Activated CD4-positive, alpha-beta memory T cell treated with anti-CD3 and anti-CD28 coated beads, Interleukin-2, amount 10 ng/mL, durations not matched to agents 7 days and 5 days (primary cell): ENCODE data around the gene LDLRAD3. TPM values are rescaled to one million over a fixed set of nuclear protein-coding genes. Genes with fewer than 3 reads are reported as not detected.

Source experiments
- CTCF ChIA-PET: fragments of 350-600 bp; sonication (Branson Sonifier 250); formaldehyde crosslinking; loops from one replicate; lab custom pipeline; 2021; ENCODE audit warnings: antibody characterized with exemption, inconsistent platforms; lab: Charles Lee
- POLR2A ChIA-PET: fragments of 350-600 bp; sonication (Branson Sonifier 250); formaldehyde crosslinking; loops from one replicate; lab custom pipeline; 2021; ENCODE audit warnings: antibody characterized with exemption; lab: Charles Lee
- DNase-seq: peaks from one replicate; pipeline ENCODE4 v3.0.0-alpha.2; 2020
- H3K27ac Mint-ChIP-seq: one replicate; pipeline ENCODE4 v1.8.0; 2021; ENCODE audit warnings: mild to moderate bottlenecking, mixed read lengths
- H3K27me3 Mint-ChIP-seq: one replicate; pipeline ENCODE4 v1.8.0; 2021; ENCODE audit warnings: mixed read lengths
- H3K36me3 Mint-ChIP-seq: one replicate; pipeline ENCODE4 v1.8.0; 2021; ENCODE audit warnings: low read depth, mixed read lengths
- H3K4me1 Mint-ChIP-seq: one replicate; pipeline ENCODE4 v1.8.0; 2021; ENCODE audit warnings: mixed read lengths
- H3K4me3 Mint-ChIP-seq: one replicate; pipeline ENCODE4 v1.8.0; 2021; ENCODE audit warnings: mild to moderate bottlenecking, mixed read lengths
- H3K9me3 Mint-ChIP-seq: one replicate; pipeline ENCODE4 v1.8.0; 2021; ENCODE audit warnings: mixed read lengths
- total RNA-seq, 2 experiments: library from RNA; stranded (reverse); gene quantifications; one replicate each; pipeline ENCODE4 v1.2.3, GENCODE V29; 2021

LDLRAD3 gene
- total RNA-seq, 2 experiments from 2014 or later = not detected

DNA sequence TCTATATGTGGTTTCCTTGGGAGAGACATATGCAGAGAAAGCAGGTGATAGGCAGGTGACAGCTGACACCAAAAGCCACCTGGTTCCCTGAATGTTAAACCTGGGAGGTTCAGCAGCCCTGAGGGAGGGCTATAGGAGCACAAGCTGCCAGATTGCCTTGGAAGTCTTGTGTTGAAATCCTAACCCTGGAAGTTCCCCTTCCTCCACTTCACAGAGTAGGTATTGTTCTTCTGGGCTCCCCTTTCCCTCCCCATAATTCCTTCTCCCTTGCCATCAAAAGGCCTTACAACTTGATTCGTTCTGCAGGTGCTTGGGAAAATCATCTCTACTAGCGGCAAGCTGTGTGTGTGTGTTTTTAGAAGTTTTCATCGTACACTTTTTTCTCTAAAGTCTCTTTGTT is 5.4 kb downstream of the LDLRAD3 start:
- ChIA-PET POLR2A (no interaction called here), CTCF (no interaction called here)

DNA sequence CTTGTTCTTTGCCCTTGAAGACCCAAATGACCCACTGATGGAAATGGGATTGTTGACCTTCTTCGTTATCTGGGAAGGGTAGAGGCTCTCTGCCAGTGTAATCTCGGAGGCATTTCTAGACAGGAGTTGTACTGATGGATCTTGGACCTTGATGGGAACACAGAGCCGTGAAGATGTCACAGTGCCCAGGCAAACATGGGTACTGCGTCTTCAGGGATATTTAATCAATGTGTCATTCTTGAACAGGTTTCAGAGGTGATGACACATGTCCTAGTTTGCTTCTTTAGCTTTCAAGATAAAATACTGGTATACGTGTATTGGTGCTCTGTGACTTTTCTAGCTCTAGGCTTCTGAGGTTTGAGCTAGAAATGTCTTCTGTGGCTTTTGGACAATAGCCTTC is 6.2 kb downstream of the LDLRAD3 start:
- Mint-ChIP-seq H3K4me3 (no peak overlapping the region), H3K27me3 (peaks cover 16% of the 10 kb centered on the region), H3K4me1 (no peaks in the 10 kb centered on the region), H3K36me3 (no peaks in the 10 kb centered on the region), H3K9me3 (no peaks in the 10 kb centered on the region), H3K27ac (no peak overlapping the region)
- DNase-seq = no peak
- CTCF ChIA-PET = no interaction called here
- POLR2A ChIA-PET = no interaction called here

More for the DNA sequence above, 5.4 kb downstream of the LDLRAD3 start:
- H3K4me1 Mint-ChIP-seq = peaks cover 2% of the 10 kb centered on the region
- no peaks in the 10 kb centered on the region for H3K36me3 Mint-ChIP-seq
- H3K4me3 Mint-ChIP-seq = no peak overlapping the region
- no peaks in the 10 kb centered on the region for H3K9me3 Mint-ChIP-seq
- no peak for DNase-seq
- no peak overlapping the region for H3K27ac Mint-ChIP-seq
- peaks cover 24% of the 10 kb centered on the region for H3K27me3 Mint-ChIP-seq

DNA sequence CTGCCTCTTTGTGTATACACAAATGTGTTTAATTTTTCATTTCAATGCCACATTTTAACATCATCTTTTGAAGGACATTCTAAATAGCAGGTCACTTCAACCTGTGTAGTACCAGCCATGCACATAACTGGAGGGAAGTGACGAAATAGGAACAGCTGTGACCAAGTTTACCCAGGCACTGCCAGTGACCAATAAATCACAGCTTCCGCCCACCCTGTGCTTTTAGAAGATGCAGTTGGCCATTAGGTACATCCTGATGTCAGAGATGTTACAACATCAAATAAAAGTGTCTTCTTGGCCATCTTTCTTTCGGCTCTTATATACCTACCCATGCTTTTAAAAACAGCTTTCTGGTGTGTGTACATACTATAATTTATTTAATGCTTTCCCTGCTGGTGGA is 7.8 kb downstream of the LDLRAD3 start:
- Mint-ChIP-seq H3K4me1 (no peaks in the 10 kb centered on the region), H3K27ac (no peak overlapping the region), H3K4me3 (no peak overlapping the region), H3K27me3 (peaks cover 3% of the 10 kb centered on the region), H3K9me3 (no peaks in the 10 kb centered on the region), H3K36me3 (no peaks in the 10 kb centered on the region)
- POLR2A ChIA-PET = no interaction called here
- DNase-seq = no peak
- CTCF ChIA-PET = no interaction called here

DNA sequence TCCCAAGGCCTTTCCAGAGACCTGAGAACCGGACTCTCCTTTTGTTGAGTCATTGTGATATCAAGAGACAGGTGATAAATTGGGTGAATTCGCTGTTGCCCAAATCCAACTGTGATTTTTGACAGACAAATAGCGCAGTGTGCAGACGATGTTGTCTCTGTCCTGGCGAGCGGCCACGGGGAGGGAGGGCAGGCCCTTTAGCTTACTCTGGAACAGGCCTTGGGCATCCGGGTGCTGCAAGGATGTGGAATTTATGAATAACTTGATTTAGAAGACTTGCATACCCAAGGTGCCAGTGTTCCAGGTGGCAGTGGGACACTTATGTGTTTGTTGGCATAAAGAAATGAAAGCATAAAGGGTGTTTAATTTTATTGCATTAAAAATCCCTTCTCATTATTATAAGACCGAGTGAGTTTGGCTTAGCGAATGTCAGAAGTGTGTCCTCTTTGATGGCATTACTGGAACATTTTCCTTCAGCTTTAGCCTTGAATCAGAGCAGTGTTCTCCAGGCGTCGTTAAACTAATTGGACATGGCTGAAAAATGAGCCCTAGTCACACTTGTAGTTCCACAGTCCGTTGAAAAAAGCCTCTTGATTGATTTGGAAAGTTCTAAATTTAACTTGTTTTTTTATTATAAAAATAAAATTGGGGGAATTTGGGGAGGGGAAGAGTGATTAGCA is 9.4 kb downstream of the LDLRAD3 start:
- Mint-ChIP-seq H3K36me3 (no peaks in the 10 kb centered on the region), H3K4me3 (no peak overlapping the region), H3K27me3 (peaks cover 3% of the 10 kb centered on the region), H3K9me3 (no peaks in the 10 kb centered on the region), H3K27ac (no peak overlapping the region), H3K4me1 (no peaks in the 10 kb centered on the region)
- ChIA-PET POLR2A (no interaction called here), CTCF (no interaction called here)
- no peak for DNase-seq

DNA sequence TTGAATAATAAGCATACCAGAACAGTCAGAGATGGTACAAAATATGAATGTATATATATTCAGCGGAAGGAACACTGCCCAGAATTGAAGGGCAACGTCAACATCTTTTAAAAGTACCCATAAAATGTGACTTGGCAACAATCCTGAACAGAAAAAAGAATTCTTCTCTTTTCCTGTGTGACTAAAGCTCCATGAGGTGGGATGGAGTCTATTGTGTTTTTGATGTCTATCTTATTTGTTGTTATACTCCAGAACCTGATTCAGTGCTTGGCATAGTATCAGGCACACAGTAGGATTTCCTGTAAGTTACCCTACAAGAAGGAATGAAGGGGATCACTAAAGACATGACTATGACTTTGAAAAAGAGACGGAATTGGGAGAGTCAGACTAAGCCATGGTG is 10.3 kb downstream of the LDLRAD3 start:
- Mint-ChIP-seq H3K27me3 (peaks cover 3% of the 10 kb centered on the region), H3K4me3 (no peak overlapping the region), H3K9me3 (no peaks in the 10 kb centered on the region), H3K36me3 (no peaks in the 10 kb centered on the region), H3K4me1 (no peaks in the 10 kb centered on the region), H3K27ac (no peak overlapping the region)
- CTCF ChIA-PET = no interaction called here
- no peak for DNase-seq
- POLR2A ChIA-PET = no interaction called here

DNA sequence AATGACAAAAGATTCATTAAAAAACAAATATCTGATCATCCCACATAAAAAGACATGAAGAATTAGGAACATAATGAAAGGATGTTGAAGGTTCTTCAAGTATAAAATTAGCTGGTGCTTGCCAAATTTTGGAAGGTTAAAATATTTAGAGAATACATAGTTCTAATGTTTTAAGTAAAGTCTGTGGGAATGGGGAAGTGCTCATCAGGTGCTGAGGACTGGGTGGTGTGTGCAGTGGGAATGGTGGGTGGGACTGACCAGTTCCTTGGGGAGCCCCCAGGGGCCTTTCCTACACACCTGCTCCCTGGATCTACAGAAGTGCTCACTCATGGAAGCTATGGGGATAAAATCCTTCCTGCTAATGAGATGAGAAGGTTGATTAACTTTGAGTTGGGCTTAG is 11.8 kb downstream of the LDLRAD3 start:
- CTCF ChIA-PET = no interaction called here
- no peak overlapping the region for H3K4me3 Mint-ChIP-seq
- no peaks in the 10 kb centered on the region for H3K36me3 Mint-ChIP-seq
- no peaks in the 10 kb centered on the region for H3K4me1 Mint-ChIP-seq
- no peak for DNase-seq
- H3K27ac Mint-ChIP-seq = no peak overlapping the region
- POLR2A ChIA-PET = no interaction called here
- no peaks in the 10 kb centered on the region for H3K27me3 Mint-ChIP-seq
- no peaks in the 10 kb centered on the region for H3K9me3 Mint-ChIP-seq

DNA sequence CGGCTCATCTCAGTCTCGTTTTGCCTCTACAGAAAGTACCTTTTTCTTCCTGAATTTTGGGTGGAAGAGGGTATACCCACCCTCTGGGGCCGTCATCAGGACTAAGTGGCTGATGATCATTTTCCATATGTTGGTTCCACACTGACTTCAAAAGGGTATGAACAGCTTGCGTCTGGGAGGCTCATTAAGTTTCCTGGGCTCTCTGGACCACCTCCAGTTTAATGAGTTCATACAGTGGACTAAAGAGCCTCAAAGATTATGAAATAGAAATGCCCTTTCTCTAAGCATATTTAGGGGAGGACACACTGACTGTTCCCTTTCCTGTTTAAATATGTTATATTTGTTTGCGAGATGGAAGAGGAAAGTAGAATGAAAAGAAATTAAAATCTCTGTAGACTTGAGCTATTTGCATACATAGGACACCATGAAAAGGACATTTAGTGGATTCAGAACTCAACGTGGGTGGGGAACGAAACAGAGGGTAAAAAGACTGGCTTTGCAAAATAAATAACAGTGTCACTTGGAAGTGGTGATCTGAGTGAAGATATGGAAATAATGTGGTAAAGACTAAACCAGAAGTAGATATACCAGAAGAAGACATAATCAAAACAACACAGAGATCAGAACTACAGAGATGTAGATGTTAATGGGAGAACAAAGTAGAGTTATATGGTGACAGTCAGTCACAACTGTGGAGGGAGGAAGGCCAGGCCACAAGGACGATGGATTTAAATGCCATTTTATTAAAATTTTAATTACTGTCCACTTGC is 18.7 kb downstream of the LDLRAD3 start:
- no peak for DNase-seq
- Mint-ChIP-seq H3K9me3 (no peaks in the 10 kb centered on the region), H3K4me1 (no peaks in the 10 kb centered on the region), H3K27ac (no peak overlapping the region), H3K27me3 (peaks cover 3% of the 10 kb centered on the region), H3K36me3 (no peaks in the 10 kb centered on the region), H3K4me3 (no peak overlapping the region)
- CTCF ChIA-PET = no interaction called here
- POLR2A ChIA-PET = no interaction called here

DNA sequence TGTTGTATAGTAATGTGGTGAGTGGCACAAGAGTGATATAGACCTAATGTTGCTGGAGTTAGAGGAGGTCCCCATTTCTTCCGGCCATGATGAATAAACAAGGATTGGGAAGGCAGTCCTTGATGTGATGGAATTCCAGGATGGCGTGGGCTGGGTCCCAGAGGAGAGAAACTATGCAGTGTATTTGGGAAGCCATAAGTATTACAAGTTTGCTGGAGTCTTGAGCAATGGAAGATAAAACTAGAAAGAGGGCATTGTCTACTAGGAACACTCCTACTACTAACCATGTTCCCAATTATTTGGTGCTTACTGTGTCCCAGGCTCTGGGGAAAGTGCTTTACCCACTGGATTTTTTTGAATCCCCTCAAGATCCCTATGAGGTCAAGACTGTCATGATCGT is 20.0 kb downstream of the LDLRAD3 start:
- Mint-ChIP-seq H3K36me3 (no peaks in the 10 kb centered on the region), H3K27me3 (peaks cover 3% of the 10 kb centered on the region), H3K27ac (no peak overlapping the region), H3K9me3 (no peaks in the 10 kb centered on the region), H3K4me3 (no peak overlapping the region), H3K4me1 (no peaks in the 10 kb centered on the region)
- ChIA-PET POLR2A (no interaction called here), CTCF (no interaction called here)
- no peak for DNase-seq

DNA sequence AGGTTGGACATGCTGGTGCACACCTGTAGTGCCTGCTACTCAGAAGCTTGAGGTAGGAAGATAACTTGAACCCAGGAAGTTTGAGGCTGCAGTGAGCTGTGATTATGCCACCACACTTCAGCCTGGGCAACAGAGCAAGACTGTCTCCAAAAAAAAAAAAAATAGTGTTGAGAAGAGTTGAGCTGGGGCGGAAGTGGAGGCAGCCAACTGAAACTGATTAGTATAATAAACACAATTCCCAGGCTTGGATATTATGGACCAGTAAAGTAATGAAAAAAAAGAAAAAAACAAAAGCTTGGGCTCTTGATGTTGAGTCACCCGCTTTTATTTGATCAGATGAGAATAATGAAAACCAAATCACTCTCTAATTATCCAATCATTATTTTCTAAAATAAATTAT is 21.0 kb downstream of the LDLRAD3 start:
- H3K4me3 Mint-ChIP-seq = no peak overlapping the region
- ChIA-PET CTCF (no interaction called here), POLR2A (no interaction called here)
- no peaks in the 10 kb centered on the region for H3K36me3 Mint-ChIP-seq
- no peak for DNase-seq
- peaks cover 3% of the 10 kb centered on the region for H3K27me3 Mint-ChIP-seq
- H3K9me3 Mint-ChIP-seq = no peaks in the 10 kb centered on the region
- H3K4me1 Mint-ChIP-seq = no peaks in the 10 kb centered on the region
- H3K27ac Mint-ChIP-seq = no peak overlapping the region

DNA sequence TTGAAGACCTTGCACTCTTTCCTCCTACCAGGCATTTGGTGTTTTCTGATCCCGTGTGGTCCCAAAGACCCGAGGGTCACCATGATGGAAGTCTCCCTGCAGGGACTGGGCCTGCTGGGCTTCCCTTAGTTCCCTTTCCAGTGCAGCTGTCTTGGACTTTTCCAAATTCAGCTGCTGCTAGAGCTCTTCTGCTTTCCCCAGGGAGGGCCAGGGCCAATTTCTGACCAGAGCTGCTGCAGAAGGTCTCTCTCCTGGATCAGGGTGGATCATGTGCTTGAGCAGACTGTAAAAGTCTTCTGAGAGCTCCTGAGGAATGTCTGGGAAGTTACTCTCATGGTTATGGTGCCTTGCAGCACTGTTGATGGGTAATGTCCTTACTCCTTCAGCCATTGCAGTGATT is 23.2 kb downstream of the LDLRAD3 start:
- Mint-ChIP-seq H3K36me3 (no peaks in the 10 kb centered on the region), H3K4me3 (no peak overlapping the region), H3K9me3 (no peaks in the 10 kb centered on the region), H3K4me1 (no peaks in the 10 kb centered on the region), H3K27ac (no peak overlapping the region), H3K27me3 (peaks cover 3% of the 10 kb centered on the region)
- POLR2A ChIA-PET = no interaction called here
- CTCF ChIA-PET = no interaction called here
- DNase-seq = no peak

DNA sequence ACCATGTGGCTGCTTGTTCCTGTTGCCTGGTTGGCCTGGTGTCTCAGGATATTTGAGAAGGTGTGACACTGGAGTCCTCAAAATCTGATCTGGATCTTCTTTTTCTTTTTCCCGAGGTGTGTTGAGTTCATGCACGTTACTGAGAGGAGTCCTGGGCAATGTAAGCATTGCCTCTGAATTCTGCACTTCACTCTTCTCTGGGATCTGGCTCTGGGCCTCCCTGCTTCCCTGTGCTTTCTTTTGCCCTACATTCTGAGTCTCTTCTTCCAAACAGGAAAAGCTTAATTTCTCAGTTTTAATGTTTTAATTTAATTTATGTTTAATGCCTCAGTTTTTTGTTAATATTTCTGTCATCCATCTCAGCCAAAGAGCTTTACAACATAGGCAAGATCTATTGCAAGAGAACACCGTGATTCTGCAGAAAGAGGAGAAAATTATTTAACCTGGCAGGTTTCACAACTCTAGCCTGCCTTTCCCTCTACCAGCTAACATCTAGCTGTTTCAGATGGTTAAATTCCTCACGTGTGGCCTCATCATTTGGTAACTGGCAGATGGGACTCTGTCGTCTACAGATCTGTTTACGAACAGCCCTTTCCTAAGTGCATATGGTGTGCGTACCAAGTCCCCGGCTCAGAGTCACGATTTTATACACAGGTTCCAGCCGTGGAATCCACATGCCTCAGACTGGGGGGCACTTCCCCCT is 24.7 kb downstream of the LDLRAD3 start:
- ChIA-PET CTCF (no interaction called here), POLR2A (interaction anchor here (0.8 kb wide), 1 partner anchor 30 kb away, joined by 3 read pairs; no protein-coding TSS in a partner anchor)
- Mint-ChIP-seq H3K4me1 (no peaks in the 10 kb centered on the region), H3K4me3 (no peak overlapping the region), H3K27ac (no peak overlapping the region), H3K27me3 (no peaks in the 10 kb centered on the region), H3K36me3 (no peaks in the 10 kb centered on the region), H3K9me3 (no peaks in the 10 kb centered on the region)
- DNase-seq = no peak

DNA sequence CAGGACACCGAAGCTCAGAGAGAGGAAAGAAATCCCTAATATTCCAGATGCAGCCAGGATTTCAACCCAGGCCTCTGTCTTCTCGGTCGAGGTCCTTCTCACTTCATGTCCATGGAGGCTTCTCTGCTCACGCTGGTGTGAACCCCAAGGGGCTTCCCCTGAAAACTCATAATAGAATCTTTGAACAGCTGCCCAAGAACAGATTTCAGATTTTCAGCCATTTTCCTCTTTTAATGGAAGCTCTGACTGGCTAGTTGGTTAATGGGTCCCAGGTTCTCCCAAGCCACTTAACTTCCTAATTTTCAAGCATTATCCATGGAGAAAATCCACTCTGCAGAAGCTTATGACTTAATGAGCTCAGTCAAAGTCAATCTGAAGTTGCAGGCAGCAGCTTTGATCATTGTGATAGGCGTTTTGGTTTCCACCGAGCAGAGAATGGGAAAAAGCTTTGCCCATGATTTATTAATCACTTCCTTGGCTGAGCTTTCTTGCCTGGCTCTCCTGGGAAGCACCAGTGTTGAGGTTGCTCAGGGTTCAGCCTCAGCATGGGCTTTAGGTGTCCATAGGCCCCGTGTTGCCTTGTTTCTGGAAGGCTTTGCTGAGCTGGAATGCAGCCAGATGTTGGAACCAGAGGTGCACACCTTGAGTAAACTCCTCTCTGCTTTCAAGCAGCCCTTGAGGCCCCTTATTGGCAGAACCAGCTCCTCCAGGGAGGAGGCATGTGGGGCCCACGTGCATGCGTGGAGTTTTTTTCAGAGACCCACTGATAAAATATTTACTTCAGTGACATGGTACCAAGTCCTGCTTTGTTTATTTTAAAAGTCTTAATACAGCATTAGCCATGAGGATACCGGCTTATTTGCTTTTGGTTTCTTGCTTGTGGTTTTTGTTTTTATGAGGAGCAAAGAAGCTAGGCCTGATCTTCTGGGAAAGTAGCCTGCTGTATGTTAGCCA is 25.5 kb downstream of the LDLRAD3 start:
- DNase-seq = no peak
- H3K4me1 Mint-ChIP-seq = no peaks in the 10 kb centered on the region
- no peaks in the 10 kb centered on the region for H3K36me3 Mint-ChIP-seq
- POLR2A ChIA-PET = interaction anchor here (0.8 kb wide), 1 partner anchor 31 kb away, joined by 3 read pairs; no protein-coding TSS in a partner anchor
- H3K4me3 Mint-ChIP-seq = no peak overlapping the region
- CTCF ChIA-PET = no interaction called here
- H3K27ac Mint-ChIP-seq = no peak overlapping the region
- no peaks in the 10 kb centered on the region for H3K27me3 Mint-ChIP-seq
- no peaks in the 10 kb centered on the region for H3K9me3 Mint-ChIP-seq
